Activated CD8-positive, alpha-beta T cell treated with anti-CD3 and anti-CD28 coated beads for 36 hours (primary cell): ENCODE data around the gene PDCL3. TPM values are rescaled to one million over a fixed set of nuclear protein-coding genes. Genes with fewer than 3 reads are reported as not detected.

Experiments used
- ATAC-seq: fragments of 200-7000 bp; cut with Tn5 transposase; one replicate; pipeline ENCODE4 v1.10.0; 2021; ENCODE audit warnings: mild to moderate bottlenecking, moderate library complexity
- CTCF ChIA-PET: fragments of 350-600 bp; sonication (Branson Sonifier 250); formaldehyde crosslinking; loops from one replicate; lab custom pipeline; 2021; ENCODE audit warnings: antibody characterized with exemption; lab: Charles Lee
- POLR2A ChIA-PET: fragments of 350-600 bp; sonication (Branson Sonifier 250); formaldehyde crosslinking; loops from one replicate; lab custom pipeline; 2021; ENCODE audit warnings: antibody characterized with exemption; lab: Charles Lee
- DNase-seq: peaks from one replicate; pipeline ENCODE4 v3.0.0-alpha.2; 2020
- H3K27ac Mint-ChIP-seq: one replicate; pipeline ENCODE4 v1.8.0; 2021; ENCODE audit warnings: mild to moderate bottlenecking, mixed read lengths
- H3K27me3 Mint-ChIP-seq: one replicate; pipeline ENCODE4 v1.8.0; 2021; ENCODE audit warnings: mixed read lengths
- H3K36me3 Mint-ChIP-seq: one replicate; pipeline ENCODE4 v1.8.0; 2021; ENCODE audit warnings: low read depth, mixed read lengths
- H3K4me1 Mint-ChIP-seq: one replicate; pipeline ENCODE4 v1.8.0; 2021; ENCODE audit warnings: low read depth, mixed read lengths
- H3K4me3 Mint-ChIP-seq: one replicate; pipeline ENCODE4 v1.8.0; 2021; ENCODE audit warnings: mild to moderate bottlenecking, moderate library complexity, mixed read lengths
- H3K9me3 Mint-ChIP-seq: one replicate; pipeline ENCODE4 v1.8.0; 2021; ENCODE audit warnings: mixed read lengths
- CTCF ChIP-seq: fragments of 200-600 bp; IDR thresholded peaks from one replicate; pipeline ENCODE4 v1.8.0; 2022; ENCODE audit warnings: antibody characterized with exemption, mild to moderate bottlenecking
- intact Hi-C: fragments of 100-400 bp; cut with micrococcal nuclease; formaldehyde crosslinking; loops from one replicate; pipeline ENCODE4 v1.10.0; 2022
- total RNA-seq, 2 experiments: library from RNA; stranded (reverse); gene quantifications; one replicate each; pipeline ENCODE4 v1.2.3, GENCODE V29; 2021

PDCL3 gene
- total RNA-seq, 2 experiments from 2014 or later: 31.9 to 35.7 TPM

- Mint-ChIP-seq H3K9me3 (no peaks in the 10 kb centered on the region), H3K4me3 (no peak overlapping the region), H3K4me1 (no peaks in the 10 kb centered on the region), H3K27ac (no peak overlapping the region), H3K27me3 (no peaks in the 10 kb centered on the region), H3K36me3 (no peaks in the 10 kb centered on the region)
- intact Hi-C loops: no loop called here
- CTCF ChIA-PET: interaction anchor here (0.9 to 2.1 kb wide), 3 partner anchors 10 to 14 kb away, joined by 3 to 7 read pairs (median 6); no protein-coding TSS in a partner anchor
- TF ChIP-seq CTCF: no peak
- ATAC-seq (no peak), DNase-seq (no peak)
- POLR2A ChIA-PET: no interaction called here
These were observed 57.7 kb downstream of the PDCL3 start for GRCh38 chr2:100620481-100620880.

DNA sequence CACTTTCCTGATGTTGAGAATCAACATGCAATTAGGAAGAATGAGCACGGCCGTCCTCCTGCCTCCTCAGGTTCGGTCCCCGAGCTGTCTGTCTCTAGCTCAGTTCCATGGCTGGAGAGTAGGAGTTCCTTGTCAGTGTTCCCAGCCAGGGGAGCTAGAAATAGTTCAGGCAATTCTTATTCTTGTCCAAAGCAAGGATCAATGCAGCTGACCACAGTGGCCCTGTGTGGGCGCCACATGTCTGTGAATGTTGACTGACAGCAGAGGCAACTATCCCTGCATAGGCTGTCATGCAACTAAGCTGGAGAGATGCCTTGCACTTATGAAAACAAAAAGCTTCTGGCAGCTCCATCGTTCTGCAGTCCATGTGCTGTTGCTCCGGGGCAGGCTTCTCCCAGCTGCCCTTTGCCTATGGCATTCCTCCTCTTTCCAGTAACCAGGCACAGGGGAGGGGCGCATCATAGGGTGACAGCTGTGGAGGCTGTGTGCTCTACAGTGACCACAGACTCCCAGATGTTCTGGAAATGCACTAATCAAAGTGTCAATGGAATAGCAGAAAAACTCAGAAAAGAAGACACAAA lies 58.7 kb downstream of the PDCL3 start:
- Mint-ChIP-seq H3K36me3 (no peaks in the 10 kb centered on the region), H3K4me3 (no peak overlapping the region), H3K27me3 (no peaks in the 10 kb centered on the region), H3K27ac (no peak overlapping the region), H3K9me3 (no peaks in the 10 kb centered on the region), H3K4me1 (no peaks in the 10 kb centered on the region)
- ChIA-PET POLR2A (no interaction called here), CTCF (interaction anchor here (2.0 kb wide), 1 partner anchor 12 kb away, joined by 7 read pairs; no protein-coding TSS in a partner anchor)
- ATAC-seq: no peak
- intact Hi-C loops: no loop called here
- DNase-seq: no peak
- no peak for TF ChIP-seq CTCF

GRCh38 chr2:100623033-100623715 lies 60.4 kb downstream of the PDCL3 start:
- no peaks in the 10 kb centered on the region for H3K36me3 Mint-ChIP-seq
- intact Hi-C loops: no loop called here
- ChIA-PET CTCF (no interaction called here), POLR2A (no interaction called here)
- no peak for ATAC-seq
- TF ChIP-seq CTCF: no peak
- no peak overlapping the region for H3K4me3 Mint-ChIP-seq
- H3K9me3 Mint-ChIP-seq: no peaks in the 10 kb centered on the region
- no peaks in the 10 kb centered on the region for H3K27me3 Mint-ChIP-seq
- DNase-seq: no peak
- no peak overlapping the region for H3K27ac Mint-ChIP-seq
- H3K4me1 Mint-ChIP-seq: peaks cover 4% of the 10 kb centered on the region

GRCh38 chr2:100623930-100624329 lies 61.1 kb downstream of the PDCL3 start:
- H3K27ac Mint-ChIP-seq: no peak overlapping the region
- no peak for TF ChIP-seq CTCF
- ATAC-seq (no peak), DNase-seq (no peak)
- CTCF ChIA-PET: no interaction called here
- H3K4me3 Mint-ChIP-seq: no peak overlapping the region
- POLR2A ChIA-PET: no interaction called here
- no peaks in the 10 kb centered on the region for H3K9me3 Mint-ChIP-seq
- H3K27me3 Mint-ChIP-seq: no peaks in the 10 kb centered on the region
- intact Hi-C loops: no loop called here
- H3K36me3 Mint-ChIP-seq: no peaks in the 10 kb centered on the region
- H3K4me1 Mint-ChIP-seq: peaks cover 4% of the 10 kb centered on the region

GRCh38 chr2:100624536-100624935 lies 61.7 kb downstream of the PDCL3 start:
- DNase-seq (no peak), ATAC-seq (no peak)
- TF ChIP-seq CTCF: no peak
- Mint-ChIP-seq H3K36me3 (no peaks in the 10 kb centered on the region), H3K27ac (no peak overlapping the region), H3K9me3 (no peaks in the 10 kb centered on the region), H3K4me1 (peaks cover 4% of the 10 kb centered on the region), H3K4me3 (no peak overlapping the region), H3K27me3 (no peaks in the 10 kb centered on the region)
- intact Hi-C loops: no loop called here
- ChIA-PET POLR2A (interaction anchor here (1.0 kb wide), 1 partner anchor 9 kb away, joined by 3 read pairs; no protein-coding TSS in a partner anchor), CTCF (no interaction called here)
